Type B pancreatic cell (in vitro differentiated cells): Measurements from ENCODE around the gene SERBP1. TPM values are rescaled to one million over a fixed set of nuclear protein-coding genes. Genes with fewer than 3 reads are reported as not detected.
"Not testable (repeated sequence)": the region's sequence is repeated elsewhere in the genome, so short reads cannot be mapped to it uniquely, and the experiment has no call there.

Experiments
- DNase-seq: peaks from one replicate; pipeline ENCODE4 v3.0.0; 2021; ENCODE audit warnings: mixed read lengths; ENCODE audit not compliant: unreplicated experiment; ENCODE audit errors: extremely low spot score
- H3K27ac Mint-ChIP-seq: 2 replicates; pipeline ENCODE4 v1.8.0; 2021; ENCODE audit warnings: mild to moderate bottlenecking, mixed read lengths
- H3K27me3 Mint-ChIP-seq: 2 replicates; pipeline ENCODE4 v1.8.0; 2021; ENCODE audit warnings: mixed read lengths
- H3K36me3 Mint-ChIP-seq: 2 replicates; pipeline ENCODE4 v1.8.0; 2021; ENCODE audit warnings: mixed read lengths
- H3K4me1 Mint-ChIP-seq: one replicate; pipeline ENCODE4 v1.8.0; 2021; ENCODE audit warnings: mixed read lengths; ENCODE audit not compliant: unreplicated experiment
- H3K4me3 Mint-ChIP-seq: 2 replicates; pipeline ENCODE4 v1.8.0; 2021; ENCODE audit warnings: mild to moderate bottlenecking, mixed read lengths
- H3K9me3 Mint-ChIP-seq: 2 replicates; pipeline ENCODE4 v1.8.0; 2021; ENCODE audit warnings: mixed read lengths
- total RNA-seq: library from RNA; stranded (reverse); gene quantifications from 2 replicates; pipeline ENCODE4 v1.2.1, GENCODE V29; 2021; ENCODE audit warnings: low replicate concordance
- TF ChIP-seq, protein P1 (sequence below): fragments of 200-600 bp; sonication (generic); conservative IDR thresholded peaks from 2 replicates; pipeline ENCODE4 v1.5.0; 2021; ENCODE audit warnings: antibody characterized with exemption, mild to moderate bottlenecking

Gene SERBP1
- total RNA-seq, 1 donor from 2014 or later: 277 TPM

DNA sequence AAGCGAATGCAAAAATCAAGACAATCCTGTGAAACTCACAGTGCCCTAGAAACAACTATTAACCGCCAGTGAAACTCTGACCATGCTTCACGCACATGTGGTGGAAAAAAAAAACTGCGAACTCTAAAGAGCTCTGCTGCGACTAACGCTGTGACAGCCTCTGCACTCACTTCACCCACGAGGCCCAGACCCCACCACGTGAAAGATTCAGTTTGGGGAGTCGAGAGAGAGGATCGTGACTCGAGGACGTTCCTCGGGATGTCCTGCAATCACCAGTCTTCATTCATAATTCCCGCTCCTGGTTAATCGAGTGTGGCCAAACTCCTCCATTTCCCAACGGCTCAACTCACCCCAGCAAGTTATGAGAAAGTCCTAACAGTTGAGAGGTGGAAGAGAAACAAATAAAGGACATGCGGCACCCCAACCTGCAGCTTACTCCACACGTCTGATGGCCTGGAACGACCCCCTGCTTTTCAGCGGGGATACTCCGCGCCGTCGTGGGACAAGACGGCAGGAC, 1.1 kb downstream of the SERBP1 start:
- Mint-ChIP-seq H3K4me3 (peak overlapping the region; percentile 95), H3K27ac (peak overlapping the region; percentile 95), H3K36me3 (peaks cover 21% of the 10 kb centered on the region), H3K4me1 (peaks cover 31% of the 10 kb centered on the region), H3K27me3 (no peaks in the 10 kb centered on the region), H3K9me3 (no peaks in the 10 kb centered on the region)
- TF ChIP-seq, protein P1, sequence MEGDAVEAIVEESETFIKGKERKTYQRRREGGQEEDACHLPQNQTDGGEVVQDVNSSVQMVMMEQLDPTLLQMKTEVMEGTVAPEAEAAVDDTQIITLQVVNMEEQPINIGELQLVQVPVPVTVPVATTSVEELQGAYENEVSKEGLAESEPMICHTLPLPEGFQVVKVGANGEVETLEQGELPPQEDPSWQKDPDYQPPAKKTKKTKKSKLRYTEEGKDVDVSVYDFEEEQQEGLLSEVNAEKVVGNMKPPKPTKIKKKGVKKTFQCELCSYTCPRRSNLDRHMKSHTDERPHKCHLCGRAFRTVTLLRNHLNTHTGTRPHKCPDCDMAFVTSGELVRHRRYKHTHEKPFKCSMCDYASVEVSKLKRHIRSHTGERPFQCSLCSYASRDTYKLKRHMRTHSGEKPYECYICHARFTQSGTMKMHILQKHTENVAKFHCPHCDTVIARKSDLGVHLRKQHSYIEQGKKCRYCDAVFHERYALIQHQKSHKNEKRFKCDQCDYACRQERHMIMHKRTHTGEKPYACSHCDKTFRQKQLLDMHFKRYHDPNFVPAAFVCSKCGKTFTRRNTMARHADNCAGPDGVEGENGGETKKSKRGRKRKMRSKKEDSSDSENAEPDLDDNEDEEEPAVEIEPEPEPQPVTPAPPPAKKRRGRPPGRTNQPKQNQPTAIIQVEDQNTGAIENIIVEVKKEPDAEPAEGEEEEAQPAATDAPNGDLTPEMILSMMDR: no peak
- no peak for DNase-seq

DNA sequence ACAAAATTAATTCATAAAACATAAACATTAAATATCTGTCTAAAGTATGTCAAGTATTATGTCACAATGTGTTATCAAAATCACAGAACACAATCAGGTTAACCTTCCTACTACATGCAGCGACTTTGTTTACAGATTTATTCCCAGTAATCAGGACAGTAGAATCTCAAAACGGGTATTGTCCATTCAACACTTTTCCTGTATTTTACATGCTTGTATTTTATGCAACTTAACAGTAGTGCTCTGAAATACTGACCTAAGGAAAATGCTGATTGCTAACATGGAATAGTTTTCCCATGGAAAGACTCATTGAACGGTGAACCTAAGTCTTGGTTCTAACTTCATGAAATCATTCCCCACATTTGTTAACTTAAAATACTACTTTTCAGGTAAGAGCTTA, 2.3 kb downstream of the SERBP1 start:
- Mint-ChIP-seq H3K4me1 (peaks cover 31% of the 10 kb centered on the region), H3K4me3 (peak overlapping the region; percentile 95), H3K9me3 (no peaks in the 10 kb centered on the region), H3K36me3 (peaks cover 28% of the 10 kb centered on the region), H3K27me3 (no peaks in the 10 kb centered on the region), H3K27ac (peak overlapping the region; percentile 95)
- TF ChIP-seq, protein P1: no peak
- no peak for DNase-seq

DNA sequence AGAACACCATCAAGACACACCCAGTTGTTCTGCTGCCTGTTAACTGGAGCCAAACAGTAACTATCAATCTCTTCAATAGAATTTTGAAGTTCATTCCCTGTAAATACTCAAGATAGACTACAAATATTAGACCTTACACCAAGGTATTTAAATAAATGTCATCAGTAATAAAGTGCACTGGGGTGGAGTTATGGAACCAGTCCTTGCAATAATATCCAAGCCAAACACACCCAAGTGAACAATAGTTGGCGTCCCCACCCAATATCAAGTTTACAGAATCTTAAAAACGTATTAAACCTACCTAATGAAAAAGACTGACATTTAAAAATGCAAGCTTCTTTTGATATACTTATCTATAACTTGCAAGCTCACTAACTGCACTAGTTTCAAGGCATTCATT, 2.7 kb downstream of the SERBP1 start:
- DNase-seq: no peak
- no peaks in the 10 kb centered on the region for H3K9me3 Mint-ChIP-seq
- H3K27ac Mint-ChIP-seq: peak overlapping the region; percentile 95
- peaks cover 28% of the 10 kb centered on the region for H3K36me3 Mint-ChIP-seq
- no peaks in the 10 kb centered on the region for H3K27me3 Mint-ChIP-seq
- TF ChIP-seq, protein P1: no peak
- peak overlapping the region; percentile 95 for H3K4me3 Mint-ChIP-seq
- peaks cover 31% of the 10 kb centered on the region for H3K4me1 Mint-ChIP-seq

DNA sequence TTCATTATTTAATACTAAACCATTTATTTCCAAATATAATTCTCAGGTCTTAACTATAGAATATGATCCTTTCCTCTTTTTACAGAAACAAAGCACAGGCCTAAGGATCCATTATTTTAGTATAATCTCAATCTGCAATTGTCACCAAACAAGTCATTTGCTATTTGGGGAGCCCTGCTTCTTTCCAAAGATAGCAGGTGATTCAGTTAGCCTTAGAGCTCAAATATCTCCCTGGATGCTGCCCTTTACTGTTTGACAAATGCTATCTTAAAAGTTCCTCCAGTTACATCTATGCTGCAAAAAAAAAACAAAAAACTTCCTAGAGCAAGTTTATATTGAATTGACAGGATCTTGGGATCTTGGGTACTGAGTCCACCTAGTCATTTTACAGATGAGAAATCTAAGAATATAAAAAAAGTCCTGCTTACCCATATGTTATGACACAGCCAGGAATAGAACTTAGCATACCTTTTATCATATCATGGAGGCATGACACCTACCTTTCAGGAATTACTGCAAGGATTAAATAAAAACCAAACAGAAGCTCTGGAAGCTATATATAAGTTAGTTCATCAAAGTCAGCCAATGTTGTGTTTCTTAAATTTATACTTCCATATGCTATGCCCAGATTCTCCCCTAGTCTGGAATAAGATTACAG, 9.2 kb downstream of the SERBP1 start:
- no peak overlapping the region for H3K4me3 Mint-ChIP-seq
- peaks cover 2% of the 10 kb centered on the region for H3K4me1 Mint-ChIP-seq
- H3K27ac Mint-ChIP-seq: no peak overlapping the region
- TF ChIP-seq, protein P1: no peak
- peaks cover 52% of the 10 kb centered on the region for H3K36me3 Mint-ChIP-seq
- H3K27me3 Mint-ChIP-seq: no peaks in the 10 kb centered on the region
- H3K9me3 Mint-ChIP-seq: no peaks in the 10 kb centered on the region
- DNase-seq: no peak

DNA sequence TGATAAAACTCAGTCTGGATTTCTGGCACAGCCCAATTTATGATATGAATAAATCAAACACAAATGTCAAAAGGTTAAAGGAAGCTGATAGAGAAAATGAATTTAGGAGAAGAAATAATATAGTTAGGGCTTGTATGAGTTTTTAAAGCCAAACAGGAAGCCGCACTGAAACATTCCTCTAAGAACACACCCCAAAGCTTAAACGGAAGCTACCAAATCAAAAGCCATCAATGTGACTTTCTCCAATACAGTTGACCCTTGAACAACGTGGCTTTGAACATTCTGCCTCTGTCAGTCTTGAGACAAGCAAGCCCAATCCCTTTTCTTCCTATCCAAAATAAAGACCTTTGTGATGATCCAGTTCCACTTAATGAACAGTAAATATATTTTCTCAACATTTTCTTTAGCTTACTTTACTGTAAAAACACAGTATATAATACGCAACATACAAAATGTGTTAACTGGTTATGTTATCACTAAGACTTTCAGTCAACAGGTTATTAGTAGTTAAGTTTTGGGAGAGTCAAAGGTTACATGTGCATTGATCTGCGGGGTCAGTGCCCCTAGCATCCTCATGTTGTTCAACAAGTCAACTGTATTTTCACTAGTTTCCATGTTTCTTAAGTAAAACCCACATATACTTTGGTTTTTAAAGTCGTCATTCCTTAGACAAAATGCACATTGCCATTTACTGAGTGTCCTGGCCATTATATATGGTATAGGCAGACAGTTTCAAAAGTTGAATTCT, 11.2 kb downstream of the SERBP1 start:
- TF ChIP-seq, protein P1: no peak
- Mint-ChIP-seq H3K27me3 (no peaks in the 10 kb centered on the region), H3K27ac (no peak overlapping the region), H3K4me3 (no peak overlapping the region), H3K36me3 (peaks cover 54% of the 10 kb centered on the region), H3K4me1 (no peaks in the 10 kb centered on the region), H3K9me3 (no peaks in the 10 kb centered on the region)
- no peak for DNase-seq

DNA sequence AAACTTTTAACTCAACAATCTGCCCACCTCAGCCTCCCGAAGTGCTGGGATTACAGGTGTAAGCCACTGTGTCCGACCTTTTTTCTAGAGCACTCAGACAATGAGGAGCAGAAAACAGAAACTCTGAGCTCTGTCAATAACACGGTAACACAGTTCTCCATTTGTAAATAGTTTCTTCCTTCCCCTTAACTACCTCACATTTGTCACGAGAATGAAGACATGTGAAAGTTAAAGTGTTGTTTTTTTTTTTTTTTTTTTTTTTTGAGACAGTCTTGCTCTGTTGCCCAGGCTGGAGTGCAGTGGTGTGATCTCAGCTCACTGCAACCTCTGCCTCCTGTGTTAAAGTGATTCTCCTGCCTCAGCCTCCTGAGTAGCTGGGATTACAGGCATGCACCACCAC, 12.5 kb downstream of the SERBP1 start:
- not testable (repeated sequence) for H3K27ac Mint-ChIP-seq

More for the DNA sequence above, 12.5 kb downstream of the SERBP1 start:
- H3K9me3 Mint-ChIP-seq, DNase-seq, H3K4me1 Mint-ChIP-seq, H3K27me3 Mint-ChIP-seq, H3K4me3 Mint-ChIP-seq: not testable (repeated sequence)
- H3K36me3 Mint-ChIP-seq: peaks cover 48% of the 10 kb centered on the region
